Activated CD8-positive, alpha-beta memory T cell treated with anti-CD3 and anti-CD28 coated beads for 24 hours (primary cell): ENCODE data around the gene AQP5.
A peak's percentile ranks its signal among the peaks of the same experiment; 100 is the strongest.

Experiments
- DNase-seq: peaks from one replicate; pipeline ENCODE4 v3.0.0-alpha.2; 2020

Gene AQP5

DNA sequence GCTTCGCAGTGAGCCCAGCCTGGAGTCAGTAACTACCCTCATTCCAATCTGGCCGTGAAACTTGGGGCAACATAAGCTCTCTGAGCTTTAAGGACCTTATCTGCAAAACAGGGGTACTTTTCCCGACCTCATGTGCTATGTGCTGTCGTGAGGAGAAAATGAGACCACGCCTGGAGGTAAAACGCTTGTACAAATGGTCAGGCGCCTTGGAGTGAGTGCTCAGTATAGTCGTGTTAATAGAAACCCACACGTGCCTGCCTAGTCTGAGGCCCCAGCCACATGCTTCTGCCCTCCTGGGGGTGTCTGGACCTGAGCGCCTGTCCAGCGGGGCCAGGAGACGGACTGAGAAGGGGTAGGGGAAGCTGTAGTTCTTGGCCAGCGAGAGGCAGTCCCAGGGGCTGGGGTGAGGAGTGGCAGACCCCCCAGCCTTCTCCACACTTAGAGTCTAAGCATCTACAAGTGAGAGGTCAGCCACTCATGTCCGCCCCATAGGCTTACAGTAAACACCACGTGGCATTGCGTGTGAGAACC lies 4.9 kb downstream of the AQP5 start:
- DNase-seq: no peak

- DNase-seq: peak; percentile 99
Observed at GRCh38 chr12:49967042-49967776, 5.5 kb downstream of the AQP5 start.

DNA sequence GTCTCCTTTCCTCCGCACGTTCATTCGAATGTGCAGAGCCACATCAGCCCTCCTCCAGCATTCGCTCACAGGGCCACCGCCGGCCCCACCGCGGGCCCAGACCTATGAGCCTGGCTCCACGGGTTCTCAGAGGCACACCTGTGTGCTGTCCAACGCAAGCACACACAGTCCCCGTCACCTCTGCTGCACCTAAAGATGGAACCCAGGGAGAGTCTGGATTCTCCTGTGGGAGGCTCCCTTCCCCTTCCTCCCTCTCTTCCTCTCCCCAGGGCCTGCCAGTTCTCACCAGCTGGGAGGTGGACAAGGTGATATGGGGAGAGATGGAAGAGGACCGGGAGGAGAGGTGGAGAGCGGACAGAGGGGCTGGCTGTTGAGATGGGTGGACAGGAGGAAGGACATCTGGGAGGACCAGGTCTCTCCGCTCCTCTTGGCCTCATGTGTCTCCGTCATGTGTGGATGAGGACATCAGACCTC lies 6.1 kb downstream of the AQP5 start:
- DNase-seq: no peak

DNA sequence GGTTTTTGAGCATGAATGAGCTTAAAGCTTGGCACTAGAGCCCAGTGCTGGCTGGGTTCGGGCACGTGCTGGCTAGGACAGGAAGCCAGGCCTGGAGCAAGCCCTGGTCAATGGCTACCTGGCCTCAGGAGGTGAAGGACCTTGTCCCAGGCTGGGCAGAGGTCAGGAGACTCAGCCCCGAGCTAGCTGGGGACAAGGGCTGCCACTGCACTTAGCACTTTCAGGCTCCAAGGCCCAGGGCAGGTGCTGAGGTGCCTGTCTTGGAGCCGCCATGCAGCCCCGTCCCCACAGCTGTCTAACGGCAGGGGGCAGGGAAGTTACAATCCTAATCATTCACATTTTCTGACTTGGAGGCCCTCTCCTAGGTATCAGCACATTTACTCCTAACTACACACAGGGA lies 6.8 kb downstream of the AQP5 start:
- no peak for DNase-seq

GRCh38 chr12:49969027-49969426 lies 7.4 kb downstream of the AQP5 start:
- no peak for DNase-seq

GRCh38 chr12:49969651-49970429 lies 8.2 kb downstream of the AQP5 start:
- no peak for DNase-seq

- DNase-seq: no peak
Observed at GRCh38 chr12:49970658-49971057, 9.0 kb downstream of the AQP5 start.

DNA sequence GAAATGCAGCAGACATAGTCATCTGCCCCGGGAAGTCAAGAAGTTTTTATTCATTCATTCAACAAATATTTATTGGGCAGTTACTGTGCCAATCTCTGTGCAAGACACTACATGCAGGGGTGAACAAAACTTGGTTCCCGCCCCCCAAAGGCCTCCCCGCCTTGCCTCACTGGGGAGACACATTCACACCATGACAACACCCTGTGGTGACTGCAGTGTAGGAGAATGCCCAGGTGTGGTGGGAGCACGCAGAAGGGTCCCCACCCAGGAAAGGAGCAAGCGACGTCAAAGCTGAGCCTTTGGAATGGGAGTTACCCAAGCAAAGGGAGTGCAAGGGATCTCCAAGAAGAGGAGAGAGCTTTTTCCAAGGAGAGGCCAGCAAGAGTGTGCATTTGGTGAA lies 9.5 kb downstream of the AQP5 start:
- DNase-seq: no peak

DNA sequence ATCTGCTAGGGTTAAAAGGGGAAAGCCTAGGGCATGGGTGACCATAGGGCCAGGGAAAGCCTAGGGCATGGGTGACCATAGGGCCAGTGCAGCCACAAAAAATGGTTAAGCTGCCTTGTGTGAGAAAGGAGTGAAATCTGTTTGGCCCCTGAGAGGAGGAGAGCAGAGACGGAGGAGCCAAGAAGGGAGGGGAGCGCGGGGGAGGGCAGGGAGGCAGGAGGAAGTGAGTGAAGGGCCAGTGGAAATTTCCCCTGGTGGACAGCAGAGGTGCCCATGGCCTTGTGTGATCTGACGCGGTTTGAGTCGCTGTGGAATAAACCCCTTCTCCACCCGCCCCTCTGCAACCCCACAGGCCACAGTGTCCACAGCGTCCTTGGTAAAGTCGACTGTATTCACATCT lies 10.5 kb downstream of the AQP5 start:
- no peak for DNase-seq

- no peak for DNase-seq
Observed at GRCh38 chr12:49972641-49973360, 11.1 kb downstream of the AQP5 start, which contains the start of gene AQP6. TSS of gene AQP6 (plus strand) at chr12:49972947. CDS start at chr12:49973174, 227 bp downstream.

- no peak for DNase-seq
Observed at GRCh38 chr12:49973361-49973830, 11.7 kb downstream of the AQP5 start.

DNA sequence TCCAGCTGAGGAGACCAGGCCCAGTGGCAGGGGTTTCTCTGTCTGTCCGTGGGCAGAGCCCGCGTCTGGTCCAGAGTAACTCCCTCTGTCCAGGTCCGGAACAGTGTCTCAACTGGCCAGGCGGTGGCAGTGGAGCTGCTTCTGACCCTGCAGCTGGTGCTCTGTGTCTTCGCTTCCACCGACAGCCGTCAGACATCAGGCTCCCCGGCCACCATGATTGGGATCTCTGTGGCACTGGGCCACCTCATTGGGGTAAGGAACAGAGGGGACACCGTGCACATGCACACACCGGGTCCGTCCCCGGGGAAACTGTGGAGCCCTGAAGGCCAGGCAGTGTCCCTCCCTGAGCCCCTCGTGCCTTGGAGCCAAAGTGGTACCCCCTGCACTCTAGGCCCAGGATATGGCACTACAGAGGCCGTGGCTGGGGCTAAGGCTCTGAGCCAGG lies 12.6 kb downstream of the AQP5 start:
- no peak for DNase-seq

- DNase-seq: no peak
Observed at GRCh38 chr12:49974677-49975317, 13.1 kb downstream of the AQP5 start.

- no peak for DNase-seq
Observed at GRCh38 chr12:49975318-49975761, 13.7 kb downstream of the AQP5 start.

- DNase-seq: no peak
Observed at GRCh38 chr12:49976557-49976956, 14.9 kb downstream of the AQP5 start.

DNA sequence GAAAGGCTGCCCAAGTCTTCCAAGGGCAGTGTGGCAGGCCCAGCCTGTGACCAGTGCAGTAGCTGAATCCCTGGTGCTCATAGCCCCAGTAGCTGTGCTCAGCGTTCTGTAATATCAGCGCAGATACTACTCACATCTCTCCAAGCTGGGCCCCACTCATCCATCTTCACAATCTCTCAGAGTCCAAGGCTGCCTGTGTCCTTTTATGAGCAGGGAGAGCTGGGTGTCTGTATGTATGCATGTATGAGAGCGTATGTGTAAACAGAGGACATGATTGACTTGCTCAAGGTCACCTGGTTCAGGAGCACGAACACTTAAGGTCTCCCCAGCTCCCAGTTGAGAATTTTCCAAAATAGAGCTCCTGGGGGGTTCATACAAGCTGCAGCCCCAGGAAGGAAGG lies 16.5 kb downstream of the AQP5 start:
- no peak for DNase-seq

DNA sequence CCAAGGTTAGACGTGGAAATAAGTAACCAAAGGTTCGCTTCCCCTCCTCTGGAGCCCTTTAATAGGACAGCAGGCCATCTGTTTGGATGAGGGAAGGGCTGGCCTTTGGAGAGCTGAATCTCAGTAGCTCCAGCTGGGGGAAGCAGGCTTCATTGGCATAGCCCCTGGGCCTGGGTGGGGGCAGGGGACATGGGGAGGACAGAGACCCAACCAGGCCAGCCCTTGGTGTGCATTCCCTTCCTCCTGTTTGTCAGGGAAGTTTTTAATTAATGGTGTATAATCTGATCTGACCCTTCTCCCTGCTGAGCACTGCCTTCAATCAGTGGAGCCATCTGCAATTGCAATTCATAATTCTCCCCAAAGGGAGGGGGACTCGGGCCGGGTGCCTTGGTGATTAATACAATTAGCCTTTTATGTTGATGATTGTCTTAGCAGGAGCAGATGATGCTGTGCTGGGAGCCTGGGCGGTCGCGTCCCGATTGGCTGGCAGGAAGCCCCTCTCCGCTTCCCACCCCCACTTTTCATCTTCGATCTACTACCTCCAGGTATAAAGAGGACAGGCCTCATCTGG lies 17.4 kb downstream of the AQP5 start:
- DNase-seq: no peak

GRCh38 chr12:49979791-49980190 lies 18.1 kb downstream of the AQP5 start:
- DNase-seq: no peak

DNA sequence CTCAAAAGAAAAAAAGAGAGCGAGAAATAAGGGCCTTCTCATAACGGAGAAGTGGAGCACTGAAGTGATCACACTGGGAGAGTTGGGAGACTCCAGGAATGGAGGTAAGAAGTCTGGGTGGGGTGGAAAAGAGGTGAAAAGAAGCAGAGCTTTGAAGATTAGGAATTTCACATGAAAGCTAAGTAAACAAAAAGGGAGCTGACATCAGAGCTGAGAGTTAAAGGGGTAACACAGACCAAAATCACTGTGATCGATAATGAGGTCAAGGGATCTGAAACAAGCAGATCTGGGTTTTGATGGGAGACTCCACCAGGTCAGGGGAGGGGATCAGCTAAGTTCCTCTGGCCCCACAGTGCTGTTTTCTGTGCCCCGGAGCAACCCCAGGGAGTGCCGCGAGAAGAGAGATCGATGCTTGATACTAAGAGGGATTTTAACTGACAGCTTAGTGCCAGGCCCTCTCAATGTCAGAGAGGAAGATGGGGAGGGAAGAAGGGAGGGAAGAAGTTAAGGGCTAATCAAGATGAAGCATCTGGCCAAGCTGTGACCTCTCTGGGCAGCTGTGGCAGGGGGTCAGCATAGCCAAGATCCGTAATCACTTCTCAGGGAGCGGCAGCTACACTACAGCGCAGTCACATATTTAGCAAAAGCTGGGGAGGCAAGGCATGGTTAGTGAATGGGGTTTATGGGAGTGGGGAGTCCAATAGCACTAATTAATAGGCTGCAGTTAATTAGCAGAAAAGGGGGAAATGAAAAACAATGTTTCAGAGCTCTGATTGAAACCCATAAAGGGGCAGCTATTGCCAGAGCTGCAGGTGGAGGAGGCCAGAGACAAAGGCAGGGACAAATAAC lies 19.1 kb downstream of the AQP5 start:
- DNase-seq: no peak

DNA sequence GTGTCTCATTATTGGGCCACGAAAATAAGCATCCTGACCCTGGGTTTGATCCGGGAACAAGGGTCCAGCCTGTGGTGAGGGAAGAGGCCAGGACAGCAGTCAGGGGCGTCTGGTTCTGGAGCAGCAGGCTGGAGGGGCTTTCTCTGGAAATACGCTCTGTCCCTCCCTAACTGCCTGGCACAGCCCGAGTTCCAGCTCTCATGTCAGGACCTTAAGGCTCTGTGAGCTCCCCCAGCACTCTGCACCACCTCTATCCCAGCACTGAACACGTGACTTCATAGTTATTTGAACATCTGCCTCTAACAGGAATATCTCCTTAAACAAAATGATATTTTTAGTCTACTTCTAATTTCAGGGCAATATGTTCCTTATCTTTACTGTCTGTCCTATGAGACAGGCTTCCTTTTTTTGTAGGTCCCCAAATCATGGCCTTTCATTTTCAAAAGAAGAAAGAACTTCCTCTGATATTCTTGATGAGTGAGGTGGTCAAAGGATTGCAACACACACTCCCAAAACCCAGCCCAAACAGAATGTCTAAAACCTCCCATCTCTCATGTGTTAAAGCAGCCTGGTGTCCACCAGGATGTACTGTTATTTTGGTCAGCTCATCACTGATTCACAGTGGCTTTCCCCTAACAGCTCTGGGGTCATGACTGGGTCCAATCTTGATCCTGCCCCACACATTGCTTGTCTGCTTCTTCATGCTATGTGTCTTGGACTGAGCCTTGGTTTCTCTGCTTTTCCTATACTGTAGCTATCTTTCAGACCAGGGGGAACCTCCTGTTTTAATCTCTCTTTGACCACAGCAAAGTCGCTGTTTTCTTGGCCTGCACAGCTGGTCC lies 20.8 kb downstream of the AQP5 start:
- no peak for DNase-seq
